Nephron progenitor cell (in vitro differentiated cells): Measurements from ENCODE around the gene CCN6.

Experiments
- DNase-seq: peaks from one replicate; pipeline ENCODE4 v3.0.0; 2021
- H3K27ac Mint-ChIP-seq: 2 replicates; pipeline ENCODE4 v1.8.0; 2021; ENCODE audit warnings: mild to moderate bottlenecking, moderate library complexity, mixed read lengths
- H3K27me3 Mint-ChIP-seq: 2 replicates; pipeline ENCODE4 v1.8.0; 2021; ENCODE audit warnings: mild to moderate bottlenecking, low read depth, mixed read lengths; ENCODE audit not compliant: poor library complexity
- H3K36me3 Mint-ChIP-seq: 2 replicates; pipeline ENCODE4 v1.8.0; 2021; ENCODE audit warnings: low read depth, mixed read lengths
- H3K4me1 Mint-ChIP-seq: 2 replicates; pipeline ENCODE4 v1.8.0; 2021; ENCODE audit warnings: mixed read lengths
- H3K4me3 Mint-ChIP-seq: 2 replicates; pipeline ENCODE4 v1.8.0; 2021; ENCODE audit warnings: mild to moderate bottlenecking, moderate library complexity, mixed read lengths
- H3K9me3 Mint-ChIP-seq: 2 replicates; pipeline ENCODE4 v1.8.0; 2021; ENCODE audit warnings: mild to moderate bottlenecking, moderate library complexity, mixed read lengths
- CTCF ChIP-seq: fragments of 200-600 bp; sonication (generic); IDR thresholded peaks from 2 replicates; pipeline ENCODE4 v1.5.0; 2021; ENCODE audit warnings: antibody characterized with exemption

Gene CCN6

GRCh38 chr6:112054001-112054400 is at the start of gene CCN6:
CCN6 (plus strand) TSS chr6:112054104; CDS start chr6:112054358, 254 bp downstream.
- no peak for DNase-seq
- Mint-ChIP-seq H3K9me3 (peaks cover 9% of the 10 kb centered on the region), H3K4me3 (no peak within 1 kb of the TSS), H3K27me3 (peaks cover 8% of the 10 kb centered on the region), H3K4me1 (no peaks in the 10 kb centered on the region), H3K36me3 (no peaks in the 10 kb centered on the region), H3K27ac (no peak within 1 kb of the TSS)
- TF ChIP-seq CTCF, result no peak

GRCh38 chr6:112004201-112005012 is 49.5 kb upstream of the CCN6 start:
- no peak for DNase-seq
- Mint-ChIP-seq H3K27me3 (no peaks in the 10 kb centered on the region), H3K36me3 (no peaks in the 10 kb centered on the region)

GRCh38 chr6:112005013-112005371 is 48.9 kb upstream of the CCN6 start:
- DNase-seq, result no peak
- no peak for TF ChIP-seq CTCF
- Mint-ChIP-seq H3K9me3 (no peaks in the 10 kb centered on the region), H3K27me3 (no peaks in the 10 kb centered on the region), H3K36me3 (no peaks in the 10 kb centered on the region), H3K27ac (no peak overlapping the region), H3K4me1 (peaks cover 29% of the 10 kb centered on the region), H3K4me3 (no peak overlapping the region)

More at GRCh38 chr6:112004201-112005012, 49.5 kb upstream of the CCN6 start:
- no peak overlapping the region for H3K27ac Mint-ChIP-seq
- TF ChIP-seq CTCF, result no peak
- H3K4me1 Mint-ChIP-seq, result peaks cover 24% of the 10 kb centered on the region
- no peak overlapping the region for H3K4me3 Mint-ChIP-seq
- H3K9me3 Mint-ChIP-seq, result no peaks in the 10 kb centered on the region

- Mint-ChIP-seq H3K4me1 (peaks cover 50% of the 10 kb centered on the region), H3K4me3 (no peak overlapping the region), H3K27ac (no peak overlapping the region), H3K27me3 (no peaks in the 10 kb centered on the region), H3K36me3 (no peaks in the 10 kb centered on the region), H3K9me3 (no peaks in the 10 kb centered on the region)
- TF ChIP-seq CTCF, result no peak
- no peak for DNase-seq
Measured at GRCh38 chr6:112007254-112007653, 46.6 kb upstream of the CCN6 start.

GRCh38 chr6:112007805-112008204 is 46.1 kb upstream of the CCN6 start:
- Mint-ChIP-seq H3K9me3 (no peaks in the 10 kb centered on the region), H3K27me3 (no peaks in the 10 kb centered on the region), H3K27ac (no peak overlapping the region), H3K36me3 (no peaks in the 10 kb centered on the region), H3K4me3 (no peak overlapping the region), H3K4me1 (peaks cover 53% of the 10 kb centered on the region)
- TF ChIP-seq CTCF, result no peak
- no peak for DNase-seq

GRCh38 chr6:112008482-112008881 is 45.4 kb upstream of the CCN6 start:
- Mint-ChIP-seq H3K4me3 (no peak overlapping the region), H3K4me1 (peaks cover 53% of the 10 kb centered on the region), H3K9me3 (no peaks in the 10 kb centered on the region), H3K27ac (no peak overlapping the region), H3K36me3 (no peaks in the 10 kb centered on the region), H3K27me3 (no peaks in the 10 kb centered on the region)
- TF ChIP-seq CTCF, result no peak
- DNase-seq, result no peak
